GM13977 (cell line): Measurements from ENCODE around the gene ADRB2.

Experiments used
- DNase-seq: peaks from one replicate; pipeline ENCODE4 v3.0.0; 2012; ENCODE audit warnings: low spot score
- CTCF ChIP-seq: IDR thresholded peaks from 2 replicates; pipeline ENCODE4 v1.5.1; 2012; ENCODE audit warnings: mild to moderate bottlenecking, control low read depth; ENCODE audit not compliant: insufficient read depth; ENCODE audit errors: extremely low read depth, missing control alignments
- in situ Hi-C: fragments of 300-500 bp; cut with MboI; formaldehyde crosslinking; loops from one replicate; pipeline ENCODE4 v1.12.0; 2022; ENCODE audit warnings: low sequenced_read_pairs, low pct_unique_long_range_greater_than_20kb, mixed read lengths, inconsistent platforms; ENCODE audit not compliant: unreplicated experiment

The ADRB2 gene

GRCh38 chr5:148808864-148809642 lies 17.4 kb upstream of the ADRB2 start:
- DNase-seq = peak; percentile 59
- in situ Hi-C loops = no loop called here
- TF ChIP-seq CTCF = no peak

GRCh38 chr5:148809781-148810524 lies 16.5 kb upstream of the ADRB2 start:
- in situ Hi-C loops = no loop called here
- no peak for TF ChIP-seq CTCF
- no peak for DNase-seq

- TF ChIP-seq CTCF = no peak
- DNase-seq = no peak
- in situ Hi-C loops = no loop called here
These were observed 15.6 kb upstream of the ADRB2 start for GRCh38 chr5:148810823-148811222.

GRCh38 chr5:148811756-148812155 lies 14.7 kb upstream of the ADRB2 start:
- no peak for TF ChIP-seq CTCF
- in situ Hi-C loops = no loop called here
- DNase-seq = no peak

DNA sequence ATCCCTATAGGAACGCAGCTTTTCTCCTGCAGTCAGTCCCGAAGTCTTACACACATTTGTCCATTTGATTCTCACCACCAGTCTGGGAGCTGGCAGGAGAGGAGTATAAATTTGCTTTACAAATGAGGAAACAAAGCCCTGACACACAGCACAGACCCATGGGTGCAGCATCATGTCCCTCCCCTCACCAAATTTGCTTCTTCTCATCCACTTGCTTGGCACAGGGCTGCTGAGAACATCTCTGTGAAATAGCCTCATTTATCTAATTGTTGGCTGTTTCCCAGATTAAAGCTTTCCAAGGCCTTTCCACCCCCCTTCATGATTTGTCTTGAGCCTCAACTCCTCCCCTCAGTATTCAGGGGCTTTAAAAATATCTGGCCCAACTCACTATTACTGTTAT lies 11.3 kb upstream of the ADRB2 start:
- no peak for DNase-seq
- no peak for TF ChIP-seq CTCF
- in situ Hi-C loops = no loop called here

DNA sequence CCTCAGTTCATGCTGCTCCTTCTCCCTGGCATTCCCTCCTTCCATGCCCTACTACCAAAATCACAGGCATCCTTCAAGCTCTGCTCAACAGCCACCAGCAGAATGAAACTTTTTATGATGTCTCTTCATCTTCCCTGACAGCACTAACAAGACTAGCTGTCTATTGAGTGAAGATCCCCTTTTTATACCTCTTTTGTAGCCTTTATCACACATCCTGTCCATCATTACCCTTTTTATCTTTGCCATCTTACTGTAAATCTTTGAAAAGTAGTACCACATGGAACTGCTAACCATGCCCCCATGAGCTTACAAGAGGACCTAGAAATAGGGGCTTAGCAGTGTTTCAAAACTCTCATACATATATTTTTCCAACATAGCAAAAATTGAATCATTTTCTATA lies 10.8 kb upstream of the ADRB2 start:
- in situ Hi-C loops = no loop called here
- DNase-seq = no peak
- TF ChIP-seq CTCF = no peak
